ENCODE results near the gene CATSPER1. TPM values are rescaled to one million over a fixed set of nuclear protein-coding genes. Genes with fewer than 3 reads are reported as not detected.

CATSPER1 gene
- total and polyA plus RNA-seq, 2 experiments from 2014 or later = not detected

- Mint-ChIP-seq H3K4me1 (no peaks in the 10 kb centered on the region), H3K27ac (no peak overlapping the region), H3K9me3 (no peaks in the 10 kb centered on the region), H3K4me3 (no peak overlapping the region), H3K36me3 (ENCODE audit: low read depth) (no peaks in the 10 kb centered on the region), H3K27me3 (ENCODE audit: insufficient read depth, low read depth, poor library complexity) (peaks cover 20% of the 10 kb centered on the region)
- no peaks in the 10 kb centered on the region for H4K20me1 ChIP-seq (replicated peaks; ENCODE audit: insufficient read depth)
- H3K4me2 ChIP-seq = no peak overlapping the region
- no peaks in the 10 kb centered on the region for H3K36me3 ChIP-seq (ENCODE audit: insufficient read depth)
- no peak for TF ChIP-seq CREB1 (CRISPR knock-in tag; IDR thresholded peaks at IDR 0.05; ENCODE audit: low read depth)
- TF ChIP-seq ZNF462 (CRISPR knock-in tag; IDR thresholded peaks at IDR 0.05) = no peak
- TF ChIP-seq ZNF331 (CRISPR knock-in tag; IDR thresholded peaks at IDR 0.05; ENCODE audit: low read depth) = no peak
- 0 out of 2 replicates have a peak, but pooled peaks cover 3% of the 10 kb centered on the region for H3F3A ChIP-seq (replicated peaks; ENCODE audit: low read depth)
- no peaks in the 10 kb centered on the region for H3K9me2 ChIP-seq (ENCODE audit: insufficient read depth)
- peaks cover 23% of the 10 kb centered on the region for H3K27me3 ChIP-seq (ENCODE audit: insufficient read depth)
- H3K27ac ChIP-seq (ENCODE audit: low read depth) = no peak overlapping the region
- DNase-seq (ENCODE audit: low spot score) = no peak
- no peak overlapping the region for H2AFZ ChIP-seq
- H3K4me1 ChIP-seq (ENCODE audit: insufficient read depth) = no peaks in the 10 kb centered on the region
- H3K4me3 ChIP-seq = no peak overlapping the region
- no peak for ATAC-seq
- no peaks in the 10 kb centered on the region for H3K79me2 ChIP-seq (replicated peaks; ENCODE audit: insufficient read depth)
Observed at GRCh38 chr11:66015454-66015881, 10.8 kb downstream of the CATSPER1 start.

GRCh38 chr11:66014804-66015453, 11.3 kb downstream of the CATSPER1 start:
- Histone ChIP-seq H2AFZ (no peak overlapping the region), H3F3A (replicated peaks; ENCODE audit: low read depth) (0 out of 2 replicates have a peak, but pooled peaks cover 3% of the 10 kb centered on the region), H3K27ac (ENCODE audit: low read depth) (no peak overlapping the region), H3K4me3 (no peak overlapping the region), H3K79me2 (replicated peaks; ENCODE audit: insufficient read depth) (no peaks in the 10 kb centered on the region), H3K36me3 (ENCODE audit: insufficient read depth) (no peaks in the 10 kb centered on the region), H3K27me3 (ENCODE audit: insufficient read depth) (peaks cover 23% of the 10 kb centered on the region), H3K4me1 (ENCODE audit: insufficient read depth) (no peaks in the 10 kb centered on the region), H4K20me1 (replicated peaks; ENCODE audit: insufficient read depth) (no peaks in the 10 kb centered on the region), H3K9me2 (ENCODE audit: insufficient read depth) (no peaks in the 10 kb centered on the region), H3K4me2 (no peak overlapping the region)
- H3K9me3 Mint-ChIP-seq = no peaks in the 10 kb centered on the region
- no peak for ATAC-seq
- no peaks in the 10 kb centered on the region for H3K36me3 Mint-ChIP-seq (ENCODE audit: low read depth)
- no peak overlapping the region for H3K27ac Mint-ChIP-seq
- TF ChIP-seq ETS1 (IDR thresholded peaks at IDR 0.05) (no peak), REST (IDR thresholded peaks at IDR 0.05; ENCODE audit: unreplicated experiment) (no peak), EZH2phosphoT487 (IDR thresholded peaks at IDR 0.05; ENCODE audit: unreplicated experiment) (no peak), NANOG (IDR thresholded peaks at IDR 0.05; ENCODE audit: borderline replicate concordance) (no peak), ZNF114 (CRISPR knock-in tag; IDR thresholded peaks at IDR 0.05) (no peak), JUNB (IDR thresholded peaks at IDR 0.05; ENCODE audit: unreplicated experiment) (no peak), ZNF331 (CRISPR knock-in tag; IDR thresholded peaks at IDR 0.05; ENCODE audit: low read depth) (no peak)
- no peak overlapping the region; the same call in 2 of the 3 replicates for H3K4me3 Mint-ChIP-seq
- no peak for DNase-seq (ENCODE audit: low spot score)
- H3K27me3 Mint-ChIP-seq (ENCODE audit: insufficient read depth, low read depth, poor library complexity) = peaks cover 19% of the 10 kb centered on the region
- H3K4me1 Mint-ChIP-seq = no peaks in the 10 kb centered on the region
